Measurements from ENCODE around the gene ZNF800. TPM values are rescaled to one million over a fixed set of nuclear protein-coding genes. Genes with fewer than 3 reads are reported as not detected.
"Not testable (repeated sequence)": the region's sequence is repeated elsewhere in the genome, so short reads cannot be mapped to it uniquely, and the experiment has no call there.

The ZNF800 gene
- total and polyA plus RNA-seq, 7 donors = 4.1 to 33.6 (median 26.6) TPM

DNA sequence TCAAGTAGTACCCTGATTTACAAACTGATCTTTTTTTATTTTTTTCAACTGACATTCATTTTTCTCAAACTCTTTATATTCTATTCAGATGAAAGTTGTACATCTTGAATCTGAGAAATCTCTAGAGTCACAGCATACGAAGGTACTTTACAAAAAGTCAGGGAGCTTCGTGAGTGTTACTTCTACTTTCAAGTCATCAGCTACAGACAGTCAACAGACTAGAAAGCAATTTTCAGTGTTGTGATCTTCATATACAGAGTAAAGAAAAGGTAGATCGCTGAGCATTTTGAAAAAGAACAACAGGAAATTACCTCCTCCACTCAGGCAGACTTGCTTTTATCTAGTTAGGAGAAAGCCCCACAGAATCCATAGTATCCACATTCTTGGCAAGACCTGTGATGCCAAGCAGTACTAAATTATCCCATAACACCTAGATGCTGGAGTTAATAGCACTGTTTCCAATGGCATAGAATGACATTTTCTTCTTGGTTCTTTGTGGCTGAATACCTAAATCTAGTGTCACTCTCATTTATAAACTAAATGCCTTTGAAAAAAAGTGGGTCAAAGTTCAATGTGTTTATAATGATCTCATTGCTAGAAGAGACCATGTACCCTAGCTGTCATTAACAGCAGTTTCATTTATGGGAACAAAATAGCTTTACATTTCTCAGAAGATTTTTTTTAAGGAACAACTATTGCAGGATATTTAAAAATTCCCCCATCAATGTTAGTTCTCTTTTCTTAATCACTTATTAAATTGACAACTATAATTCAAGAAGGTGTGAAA lies 12.0 kb upstream of the ZNF800 start:
- 44 to 56% (median 50%) methylated on average over 3 of the region's 3 CpGs for WGBS, 3 donors
- intact Hi-C loops (cut with DNase I) = no loop called here
- TF ChIP-seq, protein P1, sequence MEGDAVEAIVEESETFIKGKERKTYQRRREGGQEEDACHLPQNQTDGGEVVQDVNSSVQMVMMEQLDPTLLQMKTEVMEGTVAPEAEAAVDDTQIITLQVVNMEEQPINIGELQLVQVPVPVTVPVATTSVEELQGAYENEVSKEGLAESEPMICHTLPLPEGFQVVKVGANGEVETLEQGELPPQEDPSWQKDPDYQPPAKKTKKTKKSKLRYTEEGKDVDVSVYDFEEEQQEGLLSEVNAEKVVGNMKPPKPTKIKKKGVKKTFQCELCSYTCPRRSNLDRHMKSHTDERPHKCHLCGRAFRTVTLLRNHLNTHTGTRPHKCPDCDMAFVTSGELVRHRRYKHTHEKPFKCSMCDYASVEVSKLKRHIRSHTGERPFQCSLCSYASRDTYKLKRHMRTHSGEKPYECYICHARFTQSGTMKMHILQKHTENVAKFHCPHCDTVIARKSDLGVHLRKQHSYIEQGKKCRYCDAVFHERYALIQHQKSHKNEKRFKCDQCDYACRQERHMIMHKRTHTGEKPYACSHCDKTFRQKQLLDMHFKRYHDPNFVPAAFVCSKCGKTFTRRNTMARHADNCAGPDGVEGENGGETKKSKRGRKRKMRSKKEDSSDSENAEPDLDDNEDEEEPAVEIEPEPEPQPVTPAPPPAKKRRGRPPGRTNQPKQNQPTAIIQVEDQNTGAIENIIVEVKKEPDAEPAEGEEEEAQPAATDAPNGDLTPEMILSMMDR (IDR thresholded peaks at IDR 0.05) = no peak
- Histone ChIP-seq H3K4me1 (no peaks in the 10 kb centered on the region), H3K27me3 (ENCODE audit: insufficient read depth in 3 of 3, low read length in 2 of 3) (peaks cover 0 to 8% (median 3%) of the 10 kb centered on the region in 3 donors), H3K27ac (no peak overlapping the region), H3K4me3 (no peak overlapping the region), H3K36me3 (ENCODE audit: insufficient read depth in 1 of 2, low read depth in 1 of 2) (no peaks in the 10 kb centered on the region), H3K9me3 (no peaks in the 10 kb centered on the region)
- DNase-seq (no peak), ATAC-seq (no peak)

DNA sequence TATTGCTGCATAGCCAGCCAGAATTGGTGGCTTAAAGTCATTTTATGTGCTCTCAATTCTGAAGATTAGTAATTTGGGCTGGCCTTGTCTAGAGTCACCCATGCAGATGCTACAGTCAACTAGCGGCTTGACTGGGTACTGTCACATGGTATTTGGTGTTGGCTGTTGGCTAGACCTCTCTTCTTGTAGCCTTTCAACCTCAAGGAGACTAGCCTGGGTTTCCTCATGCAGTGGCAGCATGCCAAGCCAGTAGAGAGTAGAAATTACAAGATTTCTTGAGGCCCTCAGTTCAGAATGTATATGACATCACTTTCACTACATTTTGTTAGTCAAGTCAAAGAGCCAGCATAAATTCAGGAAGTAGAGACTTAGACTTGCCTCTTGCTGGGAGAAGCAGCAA lies 3.7 kb upstream of the ZNF800 start:
- DNase-seq (no peak), ATAC-seq (no peak)
- WGBS, 3 donors = 46 to 65% (median 54%) methylated on average over 1 of the region's 1 CpG
- intact Hi-C loops (cut with DNase I) = no loop called here
- Histone ChIP-seq H3K9me3 (no peaks in the 10 kb centered on the region), H3K27ac (no peak overlapping the region), H3K4me3 (no peak overlapping the region), H3K36me3 (ENCODE audit: insufficient read depth in 1 of 2, low read depth in 1 of 2) (peaks cover 0 to under 1% of the 10 kb centered on the region in 2 donors), H3K27me3 (ENCODE audit: insufficient read depth in 3 of 3, low read length in 2 of 3) (peaks cover 0 to 12% (median 3%) of the 10 kb centered on the region in 3 donors), H3K4me1 (peaks cover 3% of the 10 kb centered on the region)
- TF ChIP-seq, protein P1 (IDR thresholded peaks at IDR 0.05) = no peak

DNA sequence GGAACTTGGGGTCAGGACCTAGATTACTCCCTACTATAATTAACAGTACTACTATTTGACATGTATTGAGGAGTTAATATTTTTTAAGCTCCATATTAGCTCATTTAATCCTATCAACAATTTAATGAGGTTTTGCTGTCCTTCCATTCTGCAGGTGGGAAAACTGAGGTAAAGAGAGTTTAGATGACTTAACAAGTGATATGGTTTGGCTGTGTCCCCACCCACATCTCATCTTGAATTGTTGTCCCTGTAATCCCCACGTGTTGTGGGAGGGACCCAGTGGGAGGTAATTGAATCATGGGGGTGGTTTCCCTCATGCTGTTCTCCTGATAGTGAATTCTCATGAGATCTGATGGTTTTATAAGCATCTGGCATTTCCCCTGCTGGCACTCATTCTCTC lies 2.6 kb upstream of the ZNF800 start:
- ATAC-seq; H3K9me3 ChIP-seq; H3K27ac ChIP-seq; DNase-seq; intact Hi-C loops (cut with DNase I); H3K27me3 ChIP-seq (ENCODE audit: insufficient read depth in 3 of 3, low read length in 2 of 3); H3K4me3 ChIP-seq: not testable (repeated sequence)
- Histone ChIP-seq H3K4me1 (peaks cover 13% of the 10 kb centered on the region), H3K36me3 (ENCODE audit: insufficient read depth in 1 of 2, low read depth in 1 of 2) (peaks cover 0 to 11% of the 10 kb centered on the region in 2 donors)
- 7 to 13% (median 11%) methylated on average over 1 of the region's 1 CpG for WGBS, 3 donors

DNA sequence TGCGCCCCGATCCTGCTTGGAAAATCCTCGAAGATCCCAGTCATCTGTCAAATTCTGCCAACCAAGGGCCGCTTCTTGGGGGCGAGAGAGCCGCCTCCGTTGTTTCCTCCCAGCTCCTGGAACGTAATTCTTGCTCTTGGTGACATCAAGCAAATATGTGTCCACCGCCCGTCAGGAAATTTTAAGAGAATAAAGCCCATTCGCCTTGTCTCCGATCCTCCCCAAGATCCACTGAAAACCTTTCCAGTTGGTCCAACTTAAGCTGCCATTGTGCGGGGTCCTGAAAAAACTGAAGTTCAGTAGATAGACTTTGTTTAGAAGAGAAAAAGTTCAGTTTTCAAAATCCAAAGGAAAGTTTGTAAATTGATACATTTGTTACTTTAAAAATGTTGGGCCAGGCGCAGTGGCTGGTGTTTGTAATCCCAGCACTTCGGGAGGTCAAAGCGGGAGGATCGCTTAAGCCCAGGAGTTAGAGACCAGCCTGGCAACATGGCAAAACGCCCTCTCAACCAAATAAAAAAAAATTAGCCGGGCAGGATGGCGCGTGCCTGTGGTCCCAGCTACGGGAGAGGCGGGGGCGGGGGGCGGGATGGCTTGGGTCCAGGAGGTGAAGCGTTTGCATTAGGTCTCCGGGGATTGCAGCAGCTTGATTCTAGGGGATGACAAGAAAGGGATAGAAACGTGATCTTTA lies 1.0 kb upstream of the ZNF800 start:
- intact Hi-C loops (cut with DNase I) = loop anchor here (5.0 kb wide), 4 partner anchors 46 to 259 kb away; partner anchors contain the start of genes ARF5 (in 1 of the 2), GCC1 (in 1 of the 2) and SND1 (in 1 of the 2)
- DNase-seq (peak; percentile 31 to 50), ATAC-seq (no peak)
- Histone ChIP-seq H3K4me1 (peaks cover 21% of the 10 kb centered on the region), H3K27me3 (ENCODE audit: insufficient read depth in 3 of 3, low read length in 2 of 3) (no peaks in the 10 kb centered on the region), H3K27ac (peak overlapping the region; percentile 99), H3K4me3 (peak overlapping the region; percentile 93), H3K36me3 (ENCODE audit: insufficient read depth in 1 of 2, low read depth in 1 of 2) (peaks cover 0 to 27% of the 10 kb centered on the region in 2 donors), H3K9me3 (no peaks in the 10 kb centered on the region)
- 2 to 3% (median 2%) methylated on average over 28 of the region's 28 CpGs for WGBS, 3 donors
- TF ChIP-seq, protein P1 (IDR thresholded peaks at IDR 0.05) = no peak

DNA sequence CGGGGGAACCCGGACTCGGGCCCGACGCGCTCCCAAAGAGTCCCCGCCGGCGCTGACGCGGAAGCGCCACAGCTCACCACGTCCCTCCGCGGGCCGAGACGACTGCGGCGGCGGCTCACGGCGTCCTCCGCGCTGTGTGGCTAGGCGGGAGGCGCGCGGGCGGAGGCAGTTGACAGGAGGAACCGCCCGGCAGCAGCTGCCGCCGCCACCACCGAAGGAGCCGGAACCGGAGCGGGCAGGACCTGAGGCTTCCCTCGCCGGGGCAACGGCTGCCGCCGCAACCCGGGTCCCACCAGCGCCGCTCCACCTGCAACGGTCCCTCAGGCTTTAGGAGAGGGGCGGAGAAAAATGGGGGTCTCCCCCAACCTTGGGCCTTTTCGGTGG lies 334 bp downstream of the ZNF800 start:
- TF ChIP-seq, protein P1 (IDR thresholded peaks at IDR 0.05) = no peak
- WGBS, 3 donors = 1% methylated on average over 25 to 48 of the region's 48 CpGs
- Histone ChIP-seq H3K36me3 (ENCODE audit: insufficient read depth in 1 of 2, low read depth in 1 of 2) (peaks cover 2 to 40% of the 10 kb centered on the region in 2 donors), H3K27ac (peak overlapping the region; percentile 99), H3K9me3 (no peaks in the 10 kb centered on the region), H3K4me1 (peaks cover 25% of the 10 kb centered on the region), H3K27me3 (ENCODE audit: insufficient read depth in 3 of 3, low read length in 2 of 3) (no peaks in the 10 kb centered on the region), H3K4me3 (peak overlapping the region; percentile 93)
- DNase-seq (peak; percentile 70 to 86), ATAC-seq (peak; percentile 78 to 85 (median 82))
- intact Hi-C loops (cut with DNase I) = loop anchor here (5.0 kb wide), 4 partner anchors 45 to 260 kb away; partner anchors contain the start of genes ARF5 (in 1 of the 2), GCC1 (in 1 of the 2) and SND1 (in 1 of the 2)

Data from psoas muscle (tissue), 8 donors.